GM21447 (cell line): Measurements from ENCODE around the gene RAB2B.
"Not testable (repeated sequence)": the region's sequence is repeated elsewhere in the genome, so short reads cannot be mapped to it uniquely, and the experiment has no call there.

Experiments
- ATAC-seq: cut with Tn5 transposase; IDR thresholded peaks from one replicate; pipeline ENCODE4 v1.9.1; 2021; ENCODE audit not compliant: unreplicated experiment

The RAB2B gene

DNA sequence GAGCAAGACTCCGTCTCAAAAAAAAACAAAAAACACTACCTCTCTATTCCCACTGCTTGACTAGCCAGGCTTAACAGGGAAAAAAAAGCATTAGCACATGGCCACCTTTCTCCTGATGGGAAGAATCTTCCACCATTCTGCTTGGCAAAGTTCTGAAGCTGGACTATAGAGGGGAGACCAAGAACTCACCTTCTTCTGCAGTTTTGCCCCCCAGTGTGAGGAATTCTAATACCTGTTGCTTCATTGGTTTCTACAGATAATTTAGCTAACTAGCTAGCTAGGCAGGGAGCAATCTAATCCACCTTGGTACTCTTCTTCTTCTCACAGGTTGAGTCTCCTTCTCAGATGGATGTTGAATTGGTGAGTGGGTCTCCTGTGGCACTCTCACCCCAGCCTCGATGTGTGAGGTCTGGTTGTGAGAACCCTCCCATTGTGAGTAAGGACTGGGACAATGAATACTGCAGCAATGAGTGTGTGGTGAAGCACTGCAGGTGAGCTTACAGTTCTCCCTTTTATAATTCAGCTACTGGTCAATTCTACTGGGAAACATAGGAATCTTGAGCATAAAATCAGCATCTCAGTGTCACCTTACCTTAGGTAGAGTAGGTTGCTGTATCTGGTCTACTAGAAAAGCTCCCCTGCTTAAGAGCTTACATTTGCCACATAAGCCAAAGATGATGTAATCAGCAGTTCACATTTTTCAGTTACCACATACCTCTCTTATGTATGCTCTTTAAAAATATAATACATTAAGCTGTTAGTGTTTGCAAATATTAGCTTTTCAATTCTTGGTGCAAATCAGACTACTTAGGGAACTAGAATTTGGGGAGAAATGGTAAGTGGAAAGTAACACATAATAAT, 18.4 kb upstream of the RAB2B start:
- ATAC-seq, result no peak

GRCh38 chr14:21486640-21487087, 9.9 kb upstream of the RAB2B start:
- ATAC-seq, result no peak

- peak; percentile 28 for ATAC-seq
Observed at GRCh38 chr14:21476523-21476924, 235 bp downstream of the RAB2B start.

GRCh38 chr14:21475767-21476522, 814 bp downstream of the RAB2B start:
- ATAC-seq, result no peak

DNA sequence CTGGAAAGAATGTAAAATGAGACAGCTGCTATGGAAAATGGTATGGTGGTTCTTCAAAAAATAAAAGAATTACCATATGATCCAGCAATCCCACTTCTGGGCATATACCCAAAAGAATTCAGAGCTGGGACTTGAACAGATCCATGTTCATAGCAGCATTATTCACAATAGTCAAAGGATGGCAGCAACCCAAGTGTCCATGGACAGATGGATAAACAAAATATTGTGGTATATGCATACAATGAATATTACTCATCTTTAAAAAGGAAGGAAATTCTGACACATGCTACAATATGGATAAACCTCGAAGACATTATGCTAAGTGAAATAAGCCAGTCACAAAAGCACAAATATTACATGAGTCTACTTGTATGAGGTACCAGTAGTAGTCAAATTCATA, 9.1 kb downstream of the RAB2B start:
- no peak for ATAC-seq

- peak; percentile 96 for ATAC-seq
Observed at GRCh38 chr14:21455912-21456667, 20.7 kb downstream of the RAB2B start, which contains the start of gene CHD8. TSS of gene CHD8 (minus strand) at chr14:21456123. CDS start at chr14:21431643, 24,480 bp downstream.

- ATAC-seq, result no peak
Observed at GRCh38 chr14:21455592-21455911, 21.2 kb downstream of the RAB2B start.

GRCh38 chr14:21454843-21455544, 21.8 kb downstream of the RAB2B start:
- no peak for ATAC-seq

DNA sequence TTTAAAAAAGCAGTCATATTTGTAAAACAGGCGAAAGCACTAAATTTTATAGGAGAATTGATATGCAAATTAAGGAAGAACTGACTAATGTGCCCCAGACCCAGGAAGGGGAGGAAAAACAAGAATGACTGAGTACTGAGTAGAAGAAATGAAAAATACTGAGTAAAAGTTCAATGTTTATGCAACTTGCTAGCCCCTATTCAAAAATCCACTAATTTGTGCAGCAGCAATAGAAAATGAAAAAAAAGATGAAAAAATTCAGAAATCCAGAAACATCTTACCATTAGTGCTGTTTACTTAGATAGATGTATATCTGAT, 26.9 kb downstream of the RAB2B start:
- ATAC-seq, result no peak

DNA sequence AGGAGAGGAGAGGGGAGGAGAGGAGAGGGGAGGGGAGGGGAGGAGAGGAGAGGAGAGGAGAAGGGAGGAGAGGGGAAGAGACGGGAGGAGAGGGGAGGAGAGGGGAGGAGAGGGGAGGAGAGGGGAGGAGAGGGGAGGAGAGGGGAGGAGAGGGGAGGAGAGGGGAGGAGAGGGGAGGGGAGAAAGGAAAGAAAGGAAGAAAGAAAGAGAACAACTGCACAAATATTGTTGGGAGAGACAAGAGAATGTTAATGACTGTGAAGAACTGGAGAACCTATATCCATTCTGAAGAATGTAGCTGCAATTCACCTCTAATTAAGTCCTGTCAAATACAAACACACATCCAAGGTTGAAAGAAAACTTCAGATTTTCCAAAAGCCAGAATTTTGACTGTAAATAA, 34.1 kb downstream of the RAB2B start:
- ATAC-seq, result not testable (repeated sequence)

- ATAC-seq, result no peak
Observed at GRCh38 chr14:21440859-21441258, 35.9 kb downstream of the RAB2B start.

GRCh38 chr14:21437063-21437901, 39.5 kb downstream of the RAB2B start:
- peak; percentile 98 for ATAC-seq

DNA sequence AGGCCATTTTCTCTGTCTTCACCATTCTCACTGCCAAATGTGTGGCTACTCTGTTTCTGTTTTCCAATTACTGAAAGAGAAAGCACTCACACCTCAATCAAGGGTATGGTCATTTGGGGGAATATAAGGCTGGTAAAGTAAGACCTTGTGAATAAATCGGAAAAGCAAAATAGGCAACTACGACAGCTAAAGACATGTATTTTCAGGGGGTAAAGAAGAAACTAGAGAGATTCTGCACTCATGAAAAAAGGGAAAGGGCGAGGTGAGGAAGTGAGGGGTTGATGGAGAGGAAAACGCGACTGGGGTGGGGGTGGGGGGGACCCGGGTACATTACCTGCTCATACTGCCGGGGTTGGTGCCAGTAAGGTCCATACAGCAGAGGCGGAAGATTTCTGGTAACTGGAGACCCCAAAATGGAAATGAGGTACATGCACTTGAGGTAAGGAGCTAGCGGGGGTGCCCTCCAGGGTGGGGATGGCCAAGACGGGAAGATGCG, 40.1 kb downstream of the RAB2B start:
- peak; percentile 27 for ATAC-seq

GRCh38 chr14:21431126-21431525, 45.6 kb downstream of the RAB2B start:
- ATAC-seq, result no peak

- no peak for ATAC-seq
Observed at GRCh38 chr14:21428930-21429329, 47.8 kb downstream of the RAB2B start.

DNA sequence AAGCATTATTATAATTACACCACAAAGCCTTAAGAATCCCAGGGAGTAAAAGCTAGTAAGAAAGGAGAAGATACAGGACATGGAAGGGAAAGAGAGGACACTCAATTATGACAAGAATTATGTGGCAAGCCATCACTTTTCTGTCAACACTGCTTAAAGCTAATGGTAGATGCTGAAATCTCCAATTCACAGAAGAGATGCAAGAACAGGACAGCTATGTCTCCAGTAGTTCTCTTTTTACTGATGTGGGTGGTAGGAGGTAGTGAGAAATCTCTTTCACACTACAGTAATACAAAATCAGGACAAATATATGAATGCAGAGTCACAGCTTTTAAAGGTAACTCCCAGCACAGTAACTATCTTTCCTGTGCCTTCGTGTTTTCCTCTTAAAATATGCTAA, 50.1 kb downstream of the RAB2B start:
- ATAC-seq, result no peak

DNA sequence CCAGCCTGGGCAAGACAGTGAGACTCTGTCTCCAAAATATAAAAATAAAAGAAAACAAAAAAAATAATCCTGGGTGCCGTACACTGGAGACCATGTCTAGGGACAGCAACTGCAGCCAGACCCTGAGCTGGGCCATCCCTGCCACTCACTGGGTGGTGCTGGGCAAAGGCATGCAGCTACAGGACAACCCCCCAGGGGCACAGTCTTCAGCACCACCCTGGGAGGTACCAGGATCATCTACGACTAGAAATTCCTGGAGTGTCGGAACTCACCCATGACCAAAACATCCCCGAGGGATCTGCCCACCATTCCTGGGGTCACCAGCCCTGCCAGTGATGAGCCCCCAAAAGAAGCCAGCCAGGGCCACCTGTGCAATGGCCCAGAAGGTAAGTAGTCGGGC, 57.2 kb downstream of the RAB2B start:
- no peak for ATAC-seq

- ATAC-seq, result no peak
Observed at GRCh38 chr14:21415329-21415728, 61.4 kb downstream of the RAB2B start.

DNA sequence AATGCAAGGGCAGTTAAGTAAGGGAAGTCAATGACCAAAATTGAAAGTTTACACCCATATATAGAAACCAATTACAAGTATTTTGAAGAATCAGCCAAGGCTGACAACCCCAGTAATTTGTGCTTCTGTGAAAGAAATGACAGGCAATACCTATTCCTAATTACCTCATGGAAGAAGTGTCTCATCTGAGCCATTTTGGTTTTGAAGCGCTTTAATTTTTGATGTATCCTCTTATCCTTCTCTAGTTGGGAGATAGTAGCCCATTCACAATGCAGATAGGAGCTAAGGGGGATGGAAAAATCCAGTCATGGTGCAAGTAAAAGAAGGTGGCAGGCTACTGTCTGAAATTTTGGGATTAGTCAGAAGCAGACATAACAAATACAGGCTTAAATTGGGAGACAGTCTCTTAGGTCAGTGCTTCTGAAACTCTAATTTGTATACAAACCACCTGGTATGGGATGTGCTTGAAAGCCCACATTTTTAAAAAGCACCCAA, 62.6 kb downstream of the RAB2B start:
- ATAC-seq, result no peak
